ENCODE results near the gene CPT1B. TPM values are rescaled to one million over a fixed set of nuclear protein-coding genes. Genes with fewer than 3 reads are reported as not detected.
A peak's percentile ranks its signal among the peaks of the same experiment; 100 is the strongest.

Gene CPT1B
- total and polyA plus RNA-seq, 2 of the 8 experiments (the other 6 are each of a cell fraction or from before 2014, with no cell fraction given), result 34.2 to 36.2 TPM

DNA sequence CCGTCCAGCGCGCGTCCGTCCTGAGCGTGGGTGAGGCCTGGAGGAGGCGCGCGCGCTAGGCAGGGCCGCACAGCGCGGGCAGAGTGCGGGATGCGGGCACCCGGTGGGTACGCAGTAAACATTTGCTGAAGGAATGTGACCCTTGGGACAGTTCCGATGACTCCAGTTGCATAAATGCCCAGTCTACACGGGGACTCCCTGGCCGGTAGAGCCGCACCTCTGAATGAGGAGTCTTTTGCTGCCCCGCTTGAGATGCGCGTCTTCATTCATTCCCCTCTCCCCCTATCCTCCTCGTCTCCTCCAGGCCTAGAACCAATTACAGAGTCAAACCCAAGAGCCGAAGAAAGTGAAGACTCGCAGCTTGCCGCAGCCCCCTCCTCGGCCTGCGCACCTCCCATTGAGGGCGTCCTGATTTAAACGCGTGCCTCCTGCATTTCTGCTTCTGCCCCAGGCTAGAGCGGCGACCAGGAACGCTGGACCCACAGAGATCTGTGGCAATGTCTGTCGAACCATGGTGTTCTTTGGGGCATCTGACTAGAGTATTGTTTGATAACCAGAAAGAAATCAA is 5.2 kb upstream of the CPT1B start (continued):
- TF ChIP-seq, protein P1, sequence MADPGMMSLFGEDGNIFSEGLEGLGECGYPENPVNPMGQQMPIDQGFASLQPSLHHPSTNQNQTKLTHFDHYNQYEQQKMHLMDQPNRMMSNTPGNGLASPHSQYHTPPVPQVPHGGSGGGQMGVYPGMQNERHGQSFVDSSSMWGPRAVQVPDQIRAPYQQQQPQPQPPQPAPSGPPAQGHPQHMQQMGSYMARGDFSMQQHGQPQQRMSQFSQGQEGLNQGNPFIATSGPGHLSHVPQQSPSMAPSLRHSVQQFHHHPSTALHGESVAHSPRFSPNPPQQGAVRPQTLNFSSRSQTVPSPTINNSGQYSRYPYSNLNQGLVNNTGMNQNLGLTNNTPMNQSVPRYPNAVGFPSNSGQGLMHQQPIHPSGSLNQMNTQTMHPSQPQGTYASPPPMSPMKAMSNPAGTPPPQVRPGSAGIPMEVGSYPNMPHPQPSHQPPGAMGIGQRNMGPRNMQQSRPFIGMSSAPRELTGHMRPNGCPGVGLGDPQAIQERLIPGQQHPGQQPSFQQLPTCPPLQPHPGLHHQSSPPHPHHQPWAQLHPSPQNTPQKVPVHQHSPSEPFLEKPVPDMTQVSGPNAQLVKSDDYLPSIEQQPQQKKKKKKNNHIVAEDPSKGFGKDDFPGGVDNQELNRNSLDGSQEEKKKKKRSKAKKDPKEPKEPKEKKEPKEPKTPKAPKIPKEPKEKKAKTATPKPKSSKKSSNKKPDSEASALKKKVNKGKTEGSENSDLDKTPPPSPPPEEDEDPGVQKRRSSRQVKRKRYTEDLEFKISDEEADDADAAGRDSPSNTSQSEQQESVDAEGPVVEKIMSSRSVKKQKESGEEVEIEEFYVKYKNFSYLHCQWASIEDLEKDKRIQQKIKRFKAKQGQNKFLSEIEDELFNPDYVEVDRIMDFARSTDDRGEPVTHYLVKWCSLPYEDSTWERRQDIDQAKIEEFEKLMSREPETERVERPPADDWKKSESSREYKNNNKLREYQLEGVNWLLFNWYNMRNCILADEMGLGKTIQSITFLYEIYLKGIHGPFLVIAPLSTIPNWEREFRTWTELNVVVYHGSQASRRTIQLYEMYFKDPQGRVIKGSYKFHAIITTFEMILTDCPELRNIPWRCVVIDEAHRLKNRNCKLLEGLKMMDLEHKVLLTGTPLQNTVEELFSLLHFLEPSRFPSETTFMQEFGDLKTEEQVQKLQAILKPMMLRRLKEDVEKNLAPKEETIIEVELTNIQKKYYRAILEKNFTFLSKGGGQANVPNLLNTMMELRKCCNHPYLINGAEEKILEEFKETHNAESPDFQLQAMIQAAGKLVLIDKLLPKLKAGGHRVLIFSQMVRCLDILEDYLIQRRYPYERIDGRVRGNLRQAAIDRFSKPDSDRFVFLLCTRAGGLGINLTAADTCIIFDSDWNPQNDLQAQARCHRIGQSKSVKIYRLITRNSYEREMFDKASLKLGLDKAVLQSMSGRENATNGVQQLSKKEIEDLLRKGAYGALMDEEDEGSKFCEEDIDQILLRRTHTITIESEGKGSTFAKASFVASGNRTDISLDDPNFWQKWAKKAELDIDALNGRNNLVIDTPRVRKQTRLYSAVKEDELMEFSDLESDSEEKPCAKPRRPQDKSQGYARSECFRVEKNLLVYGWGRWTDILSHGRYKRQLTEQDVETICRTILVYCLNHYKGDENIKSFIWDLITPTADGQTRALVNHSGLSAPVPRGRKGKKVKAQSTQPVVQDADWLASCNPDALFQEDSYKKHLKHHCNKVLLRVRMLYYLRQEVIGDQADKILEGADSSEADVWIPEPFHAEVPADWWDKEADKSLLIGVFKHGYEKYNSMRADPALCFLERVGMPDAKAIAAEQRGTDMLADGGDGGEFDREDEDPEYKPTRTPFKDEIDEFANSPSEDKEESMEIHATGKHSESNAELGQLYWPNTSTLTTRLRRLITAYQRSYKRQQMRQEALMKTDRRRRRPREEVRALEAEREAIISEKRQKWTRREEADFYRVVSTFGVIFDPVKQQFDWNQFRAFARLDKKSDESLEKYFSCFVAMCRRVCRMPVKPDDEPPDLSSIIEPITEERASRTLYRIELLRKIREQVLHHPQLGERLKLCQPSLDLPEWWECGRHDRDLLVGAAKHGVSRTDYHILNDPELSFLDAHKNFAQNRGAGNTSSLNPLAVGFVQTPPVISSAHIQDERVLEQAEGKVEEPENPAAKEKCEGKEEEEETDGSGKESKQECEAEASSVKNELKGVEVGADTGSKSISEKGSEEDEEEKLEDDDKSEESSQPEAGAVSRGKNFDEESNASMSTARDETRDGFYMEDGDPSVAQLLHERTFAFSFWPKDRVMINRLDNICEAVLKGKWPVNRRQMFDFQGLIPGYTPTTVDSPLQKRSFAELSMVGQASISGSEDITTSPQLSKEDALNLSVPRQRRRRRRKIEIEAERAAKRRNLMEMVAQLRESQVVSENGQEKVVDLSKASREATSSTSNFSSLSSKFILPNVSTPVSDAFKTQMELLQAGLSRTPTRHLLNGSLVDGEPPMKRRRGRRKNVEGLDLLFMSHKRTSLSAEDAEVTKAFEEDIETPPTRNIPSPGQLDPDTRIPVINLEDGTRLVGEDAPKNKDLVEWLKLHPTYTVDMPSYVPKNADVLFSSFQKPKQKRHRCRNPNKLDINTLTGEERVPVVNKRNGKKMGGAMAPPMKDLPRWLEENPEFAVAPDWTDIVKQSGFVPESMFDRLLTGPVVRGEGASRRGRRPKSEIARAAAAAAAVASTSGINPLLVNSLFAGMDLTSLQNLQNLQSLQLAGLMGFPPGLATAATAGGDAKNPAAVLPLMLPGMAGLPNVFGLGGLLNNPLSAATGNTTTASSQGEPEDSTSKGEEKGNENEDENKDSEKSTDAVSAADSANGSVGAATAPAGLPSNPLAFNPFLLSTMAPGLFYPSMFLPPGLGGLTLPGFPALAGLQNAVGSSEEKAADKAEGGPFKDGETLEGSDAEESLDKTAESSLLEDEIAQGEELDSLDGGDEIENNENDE (IDR thresholded peaks at IDR 0.05; ENCODE audit: insufficient replicate concordance, low read length), result no peak
- TF ChIP-seq GTF2F1 (IDR thresholded peaks at IDR 0.05; ENCODE audit: borderline replicate concordance, low read depth, low read length) (no peak), MAFK (IDR thresholded peaks at IDR 0.05; ENCODE audit: low read depth, low read length) (no peak), RNF2 (IDR thresholded peaks at IDR 0.05; ENCODE audit: borderline replicate concordance, low read depth, low read length, missing control alignments, poor library complexity, severe bottlenecking) (no peak), SIN3A (conservative IDR thresholded peaks at IDR 0.05 in 1 of 2, IDR thresholded peaks at IDR 0.05 in 1 of 2; ENCODE audit: low read depth in 1 of 2, low read length in 2 of 2) (peak in 1 of 2 experiments; percentile 44; a peak in 1 of 4 replicates), SP2 (IDR thresholded peaks at IDR 0.05; ENCODE audit: low read length) (no peak), GABPA (IDR thresholded peaks at IDR 0.05; ENCODE audit: borderline replicate concordance, insufficient read depth, low read length) (0 out of 2 replicates have a peak, but pooled peaks have one; percentile 57), KDM4A (IDR thresholded peaks at IDR 0.05; ENCODE audit: low read depth, low read length, severe bottlenecking) (peak; percentile 14)
